H9 (cell line): Measurements from ENCODE around the gene XCR1. TPM values are rescaled to one million over a fixed set of nuclear protein-coding genes. Genes with fewer than 3 reads are reported as not detected.

Experiments used
- DNase-seq: peaks from one replicate; pipeline ENCODE4 v3.0.0-alpha.2; 2017
- H2AFZ ChIP-seq: one replicate; pipeline ENCODE4 v1.6.1; 2013; ENCODE audit warnings: mild to moderate bottlenecking, low read length, control low read depth, moderate library complexity
- H2AK5ac ChIP-seq: 2 replicates; pipeline ENCODE4 v1.6.1; 2013; ENCODE audit warnings: low read length, control low read depth, mixed read lengths; ENCODE audit not compliant: insufficient read length
- H2BK120ac ChIP-seq: one replicate; pipeline ENCODE4 v1.6.1; 2013; ENCODE audit warnings: low read depth, mild to moderate bottlenecking, low read length, control low read depth, inconsistent platforms; ENCODE audit not compliant: poor library complexity, severe bottlenecking
- H2BK12ac ChIP-seq: 2 replicates; pipeline ENCODE4 v1.6.1; 2013; ENCODE audit warnings: low read length, control low read depth, mixed read lengths, low read depth; ENCODE audit not compliant: insufficient read length
- H2BK15ac ChIP-seq: 2 replicates; pipeline ENCODE4 v1.6.1; 2013; ENCODE audit warnings: low read depth, low read length, control low read depth
- H2BK20ac ChIP-seq: one replicate; pipeline ENCODE4 v1.6.1; 2013; ENCODE audit warnings: low read depth, mild to moderate bottlenecking, low read length, control low read depth, inconsistent platforms; ENCODE audit not compliant: poor library complexity, severe bottlenecking
- H2BK5ac ChIP-seq: 2 replicates; pipeline ENCODE4 v1.6.1; 2013; ENCODE audit warnings: low read length, control low read depth, mixed read lengths; ENCODE audit not compliant: insufficient read length
- H3K14ac ChIP-seq: 2 replicates; pipeline ENCODE4 v1.6.1; 2013; ENCODE audit warnings: low read length, control low read depth; ENCODE audit not compliant: insufficient read depth
- H3K18ac ChIP-seq: 2 replicates; pipeline ENCODE4 v1.6.1; 2013; ENCODE audit warnings: low read depth, mild to moderate bottlenecking, mixed read lengths, low read length, control low read depth; ENCODE audit not compliant: insufficient read length
- H3K23ac ChIP-seq: 2 replicates; pipeline ENCODE4 v1.6.1; 2013; ENCODE audit warnings: low read length, control low read depth, mixed read lengths, low read depth; ENCODE audit not compliant: insufficient read length
- H3K23me2 ChIP-seq: 2 replicates; pipeline ENCODE4 v1.6.1; 2013; ENCODE audit warnings: low read depth, mild to moderate bottlenecking, mixed read lengths, low read length, control low read depth; ENCODE audit not compliant: insufficient read length, poor library complexity, severe bottlenecking
- H3K27ac ChIP-seq: 2 replicates; pipeline ENCODE4 v1.5.1; 2013; ENCODE audit warnings: low read length, control low read depth, mixed read lengths, low read depth; ENCODE audit not compliant: insufficient read length
- H3K27me3 ChIP-seq: 2 replicates; pipeline ENCODE4 v1.6.1; 2013; ENCODE audit warnings: low read length, control low read depth, inconsistent platforms; ENCODE audit not compliant: insufficient read depth
- H3K4ac ChIP-seq: 2 replicates; pipeline ENCODE4 v1.6.1; 2013; ENCODE audit warnings: low read depth, mild to moderate bottlenecking, control low read depth, inconsistent platforms, low read length, moderate library complexity
- H3K4me1 ChIP-seq: 2 replicates; pipeline ENCODE4 v1.6.1; 2013; ENCODE audit warnings: low read length, control low read depth, inconsistent platforms; ENCODE audit not compliant: insufficient read depth
- H3K4me2 ChIP-seq: 2 replicates; pipeline ENCODE4 v1.6.1; 2013; ENCODE audit warnings: low read length, control low read depth, mixed read lengths; ENCODE audit not compliant: insufficient read length, insufficient read depth
- H3K56ac ChIP-seq: 2 replicates; pipeline ENCODE4 v1.6.1; 2013; ENCODE audit warnings: low read depth, mild to moderate bottlenecking, mixed read lengths, low read length, control low read depth; ENCODE audit not compliant: insufficient read length
- H3K79me1 ChIP-seq: 2 replicates; pipeline ENCODE4 v1.6.1; 2013; ENCODE audit warnings: low read depth, mild to moderate bottlenecking, moderate library complexity, low read length, control low read depth, inconsistent platforms; ENCODE audit not compliant: insufficient read depth, poor library complexity, severe bottlenecking
- H3K79me2 ChIP-seq: 2 replicates; pipeline ENCODE4 v1.6.1; 2013; ENCODE audit warnings: low read length, control low read depth, inconsistent platforms; ENCODE audit not compliant: insufficient read depth
- H3K9ac ChIP-seq: 2 replicates; pipeline ENCODE4 v1.6.1; 2013; ENCODE audit warnings: low read length, control low read depth, mixed read lengths; ENCODE audit not compliant: insufficient read length; ENCODE audit errors: extremely low read depth
- H3K9me3 ChIP-seq: one replicate; pipeline ENCODE4 v1.6.1; 2013; ENCODE audit warnings: low read depth, low read length, inconsistent platforms; ENCODE audit not compliant: control insufficient read depth
- H3T11ph ChIP-seq: one replicate; pipeline ENCODE4 v1.6.1; 2013; ENCODE audit warnings: mild to moderate bottlenecking, low read length, control low read depth, inconsistent platforms
- H4K20me1 ChIP-seq: one replicate; pipeline ENCODE4 v1.6.1; 2013; ENCODE audit not compliant: control insufficient read depth, insufficient read length, insufficient read depth
- H4K5ac ChIP-seq: 2 replicates; pipeline ENCODE4 v1.6.1; 2013; ENCODE audit warnings: low read depth, mild to moderate bottlenecking, mixed read lengths, low read length, control low read depth; ENCODE audit not compliant: insufficient read length
- H4K8ac ChIP-seq: replicated peaks from 2 replicates; pipeline ENCODE4 v1.6.1; 2013; ENCODE audit warnings: low read length, control low read depth, mixed read lengths, low read depth; ENCODE audit not compliant: insufficient read length
- H4K91ac ChIP-seq: 2 replicates; pipeline ENCODE4 v1.6.1; 2013; ENCODE audit warnings: low read depth, mild to moderate bottlenecking, moderate library complexity, mixed read lengths, low read length, control low read depth; ENCODE audit not compliant: insufficient read length
- H3K27ac Mint-ChIP-seq, 3 experiments: 2 replicates in 2 of 3; 3 replicates in 1 of 3; pipeline ENCODE4 v1.8.0; 2020 to 2021; ENCODE audit warnings: mixed read lengths in 3 of 3, mild to moderate bottlenecking in 1 of 3, moderate library complexity in 1 of 3
- H3K27me3 Mint-ChIP-seq: 2 replicates; pipeline ENCODE4 v1.8.0; 2021; ENCODE audit warnings: low read depth, mild to moderate bottlenecking, moderate library complexity, mixed read lengths
- H3K36me3 Mint-ChIP-seq, 3 experiments: 2 replicates in 2 of 3; 3 replicates in 1 of 3; pipeline ENCODE4 v1.8.0; 2020 to 2021; ENCODE audit warnings: low read depth in 3 of 3, mixed read lengths in 3 of 3; ENCODE audit not compliant: insufficient read depth in 1 of 3
- H3K4me1 Mint-ChIP-seq, 2 experiments: 2 replicates each; pipeline ENCODE4 v1.8.0; 2020; ENCODE audit warnings: mixed read lengths in 2 of 2
- H3K4me3 Mint-ChIP-seq, 2 experiments: 2 replicates in 1 of 2; 3 replicates in 1 of 2; pipeline ENCODE4 v1.8.0; 2020 to 2021; ENCODE audit warnings: mild to moderate bottlenecking in 2 of 2, mixed read lengths in 2 of 2, moderate library complexity in 1 of 2
- H3K9me3 Mint-ChIP-seq, 2 experiments: 2 replicates in 1 of 2; 3 replicates in 1 of 2; pipeline ENCODE4 v1.8.0; 2020; ENCODE audit warnings: mild to moderate bottlenecking in 2 of 2, mixed read lengths in 2 of 2, moderate library complexity in 1 of 2
- WGBS: extraction: QIAGEN DNeasy Blood & Tissue Kit; methylation state at CpG from one replicate; pipeline ENCODE4 v1.1.7; 2013; ENCODE audit warnings: missing lambda C conversion rate, low lambda C conversion rate, mixed read lengths; ENCODE audit not compliant: insufficient read length; ENCODE audit errors: extremely low coverage; 5-methylcytosine and 5-hydroxymethylcytosine counted together
- total RNA-seq: library from RNA; stranded (reverse); gene quantifications from 2 replicates; pipeline ENCODE4 v1.2.1, GENCODE V29; 2021
- TF ChIP-seq, protein P1 (sequence below): fragments of 200-600 bp; sonication (generic); conservative IDR thresholded peaks from 3 replicates; pipeline ENCODE4 v1.8.0; 2021; ENCODE audit warnings: antibody characterized with exemption, mild to moderate bottlenecking

Gene XCR1
- total RNA-seq, 1 experiment from 2014 or later = not detected

DNA sequence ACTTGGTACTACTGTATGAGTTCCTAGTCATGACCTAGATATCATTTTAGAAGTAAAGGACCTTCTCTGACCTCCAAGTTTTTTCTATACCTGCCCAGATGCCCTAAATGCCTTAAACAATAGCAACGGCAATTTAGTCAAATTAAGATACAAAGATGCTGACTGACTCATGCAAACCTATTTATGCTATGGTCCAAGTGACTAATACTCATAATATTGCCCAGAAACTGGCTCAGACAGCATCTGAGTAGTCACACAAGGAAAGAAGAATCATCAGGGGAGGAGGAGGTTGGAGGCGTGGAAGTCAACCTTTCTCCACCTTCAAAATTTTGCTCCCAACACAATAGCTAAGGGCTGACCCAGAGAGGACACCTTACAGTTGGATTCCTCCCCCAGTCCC lies 38.5 kb downstream of the XCR1 start:
- Mint-ChIP-seq H3K4me3 (no peak overlapping the region), H3K27ac (no peak overlapping the region), H3K9me3 (no peaks in the 10 kb centered on the region), H3K27me3 (no peaks in the 10 kb centered on the region), H3K36me3 (peaks cover 6 to 15% (median 11%) of the 10 kb centered on the region in 3 experiments), H3K4me1 (peaks cover 30 to 33% of the 10 kb centered on the region in 2 experiments)
- Histone ChIP-seq H3K9ac (no peak overlapping the region), H3K27ac (no peak overlapping the region), H3K79me1 (peaks cover 6% of the 10 kb centered on the region), H3T11ph (no peak overlapping the region), H2BK12ac (no peak overlapping the region), H3K56ac (no peak overlapping the region), H3K23me2 (no peaks in the 10 kb centered on the region), H3K4ac (no peak overlapping the region), H3K79me2 (peaks cover 2% of the 10 kb centered on the region; the same call in 1 of the 2 replicates), H2BK5ac (no peak overlapping the region), H2AFZ (no peak overlapping the region), H2BK20ac (no peak overlapping the region), H4K20me1 (no peaks in the 10 kb centered on the region), H3K4me2 (no peak overlapping the region), H3K18ac (no peak overlapping the region), H2BK120ac (no peak overlapping the region), H3K27me3 (no peaks in the 10 kb centered on the region), H4K91ac (no peak overlapping the region), H2AK5ac (no peak overlapping the region), H3K9me3 (no peaks in the 10 kb centered on the region), H2BK15ac (no peak overlapping the region), H3K23ac (no peak overlapping the region), H3K4me1 (peaks cover 15% of the 10 kb centered on the region; the same call in 1 of the 2 replicates), H4K8ac (no peak overlapping the region), H4K5ac (no peak overlapping the region), H3K14ac (no peak overlapping the region)
- DNase-seq = no peak
- TF ChIP-seq, protein P1, sequence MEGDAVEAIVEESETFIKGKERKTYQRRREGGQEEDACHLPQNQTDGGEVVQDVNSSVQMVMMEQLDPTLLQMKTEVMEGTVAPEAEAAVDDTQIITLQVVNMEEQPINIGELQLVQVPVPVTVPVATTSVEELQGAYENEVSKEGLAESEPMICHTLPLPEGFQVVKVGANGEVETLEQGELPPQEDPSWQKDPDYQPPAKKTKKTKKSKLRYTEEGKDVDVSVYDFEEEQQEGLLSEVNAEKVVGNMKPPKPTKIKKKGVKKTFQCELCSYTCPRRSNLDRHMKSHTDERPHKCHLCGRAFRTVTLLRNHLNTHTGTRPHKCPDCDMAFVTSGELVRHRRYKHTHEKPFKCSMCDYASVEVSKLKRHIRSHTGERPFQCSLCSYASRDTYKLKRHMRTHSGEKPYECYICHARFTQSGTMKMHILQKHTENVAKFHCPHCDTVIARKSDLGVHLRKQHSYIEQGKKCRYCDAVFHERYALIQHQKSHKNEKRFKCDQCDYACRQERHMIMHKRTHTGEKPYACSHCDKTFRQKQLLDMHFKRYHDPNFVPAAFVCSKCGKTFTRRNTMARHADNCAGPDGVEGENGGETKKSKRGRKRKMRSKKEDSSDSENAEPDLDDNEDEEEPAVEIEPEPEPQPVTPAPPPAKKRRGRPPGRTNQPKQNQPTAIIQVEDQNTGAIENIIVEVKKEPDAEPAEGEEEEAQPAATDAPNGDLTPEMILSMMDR = no peak
- no CpG with 5 or more reads among the region's 2 CpGs for WGBS
